ENCODE data around the gene C14orf119. TPM values are rescaled to one million over a fixed set of nuclear protein-coding genes. Genes with fewer than 3 reads are reported as not detected.

The C14orf119 gene
- total and polyA plus RNA-seq, 8 donors: 1.8 to 51.8 (median 25.2) TPM; not detected in 1

DNA sequence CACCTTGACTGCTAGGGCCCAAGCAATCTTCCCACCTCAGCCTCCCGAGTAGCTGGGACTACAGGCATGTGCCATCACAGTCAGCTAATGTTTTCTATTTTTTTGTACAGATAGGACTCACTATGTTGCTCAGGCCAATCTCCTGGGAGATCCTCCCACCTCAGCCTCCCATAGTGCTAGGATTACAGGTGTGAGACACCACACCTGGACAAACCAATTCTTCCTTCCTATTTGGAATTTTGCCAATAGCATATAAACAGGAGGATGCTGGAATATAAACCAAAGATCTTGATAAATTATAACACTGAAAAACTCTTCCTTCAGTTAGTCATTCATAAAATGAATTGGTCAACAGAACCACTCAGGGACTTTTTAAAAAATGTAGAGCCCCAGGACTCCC is 8.7 kb upstream of the C14orf119 start:
- TF ChIP-seq POLR2AphosphoS5 (IDR thresholded peaks at IDR 0.05) (no peak), POLR2A (IDR thresholded peaks at IDR 0.05) (no peak)
- TF ChIP-seq, protein P1, sequence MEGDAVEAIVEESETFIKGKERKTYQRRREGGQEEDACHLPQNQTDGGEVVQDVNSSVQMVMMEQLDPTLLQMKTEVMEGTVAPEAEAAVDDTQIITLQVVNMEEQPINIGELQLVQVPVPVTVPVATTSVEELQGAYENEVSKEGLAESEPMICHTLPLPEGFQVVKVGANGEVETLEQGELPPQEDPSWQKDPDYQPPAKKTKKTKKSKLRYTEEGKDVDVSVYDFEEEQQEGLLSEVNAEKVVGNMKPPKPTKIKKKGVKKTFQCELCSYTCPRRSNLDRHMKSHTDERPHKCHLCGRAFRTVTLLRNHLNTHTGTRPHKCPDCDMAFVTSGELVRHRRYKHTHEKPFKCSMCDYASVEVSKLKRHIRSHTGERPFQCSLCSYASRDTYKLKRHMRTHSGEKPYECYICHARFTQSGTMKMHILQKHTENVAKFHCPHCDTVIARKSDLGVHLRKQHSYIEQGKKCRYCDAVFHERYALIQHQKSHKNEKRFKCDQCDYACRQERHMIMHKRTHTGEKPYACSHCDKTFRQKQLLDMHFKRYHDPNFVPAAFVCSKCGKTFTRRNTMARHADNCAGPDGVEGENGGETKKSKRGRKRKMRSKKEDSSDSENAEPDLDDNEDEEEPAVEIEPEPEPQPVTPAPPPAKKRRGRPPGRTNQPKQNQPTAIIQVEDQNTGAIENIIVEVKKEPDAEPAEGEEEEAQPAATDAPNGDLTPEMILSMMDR (IDR thresholded peaks at IDR 0.05): no peak
- no peak for DNase-seq
- H3K4me3 ChIP-seq: no peak overlapping the region
- 71 to 89% (median 79%) methylated on average over 1 of the region's 1 CpG for WGBS, 5 donors
- H3K9me3 ChIP-seq: no peaks in the 10 kb centered on the region
- H3K4me1 ChIP-seq: peaks cover 12 to 39% (median 24%) of the 10 kb centered on the region in 4 donors
- H3K27me3 ChIP-seq: no peaks in the 10 kb centered on the region
- intact Hi-C loops (cut with DNase I; ENCODE audit: low total_unique reads): no loop called here
- H3K27ac ChIP-seq: peak overlapping the region in 3 of 5 donors; percentile 13 to 46 (median 23)
- H3K36me3 ChIP-seq: peaks cover 77 to 100% (median 100%) of the 10 kb centered on the region in 4 donors

DNA sequence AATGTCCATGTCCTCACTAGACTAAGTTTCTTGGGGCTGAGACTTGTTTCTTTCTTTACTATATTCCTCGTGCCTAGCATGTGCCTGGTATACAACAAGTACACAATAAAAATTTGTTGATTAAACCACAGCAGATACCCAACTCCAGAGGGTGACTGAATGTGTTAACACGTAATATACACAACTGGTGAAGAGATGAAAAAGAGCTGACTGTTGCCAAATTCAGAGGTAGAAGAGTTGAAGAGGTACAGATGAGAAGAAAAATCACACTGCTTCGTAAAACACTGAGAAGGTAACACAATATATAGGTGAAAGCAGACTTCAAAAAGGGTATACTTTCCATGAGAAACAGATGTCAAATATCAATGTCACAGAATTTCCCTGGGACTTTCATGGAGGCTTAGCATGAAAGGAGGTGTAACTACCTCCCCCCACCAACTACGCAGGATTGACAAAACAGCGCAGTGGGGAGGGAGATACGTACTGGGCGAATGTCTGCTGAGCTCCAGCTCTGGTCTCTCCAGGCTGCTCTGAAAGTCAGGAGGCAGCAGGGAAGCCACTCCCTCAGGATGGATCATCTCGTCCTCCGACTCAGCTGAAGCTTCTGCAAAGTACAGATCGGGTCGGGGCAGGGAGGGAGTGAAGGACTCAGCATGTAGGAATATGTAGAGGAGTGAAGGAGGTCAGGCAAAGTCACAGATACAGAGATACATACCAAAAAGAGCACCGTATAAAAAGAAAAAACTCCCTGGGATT is 5.6 kb upstream of the C14orf119 start:
- peaks cover 54 to 86% (median 85%) of the 10 kb centered on the region in 4 donors for H3K36me3 ChIP-seq
- 89 to 92% (median 91%) methylated on average over 12 of the region's 12 CpGs for WGBS, 5 donors
- intact Hi-C loops (cut with DNase I; ENCODE audit: low total_unique reads): no loop called here
- peaks cover 20 to 65% (median 48%) of the 10 kb centered on the region in 4 donors for H3K4me1 ChIP-seq
- H3K9me3 ChIP-seq: no peaks in the 10 kb centered on the region
- H3K4me3 ChIP-seq: no peak overlapping the region
- no peak for TF ChIP-seq POLR2A (IDR thresholded peaks at IDR 0.05)
- TF ChIP-seq, protein P1 (IDR thresholded peaks at IDR 0.05): no peak
- TF ChIP-seq EP300 (IDR thresholded peaks at IDR 0.05): no peak
- no peak for TF ChIP-seq POLR2AphosphoS5 (IDR thresholded peaks at IDR 0.05)
- H3K27me3 ChIP-seq: no peaks in the 10 kb centered on the region
- no peak overlapping the region for H3K27ac ChIP-seq
- no peak for DNase-seq

DNA sequence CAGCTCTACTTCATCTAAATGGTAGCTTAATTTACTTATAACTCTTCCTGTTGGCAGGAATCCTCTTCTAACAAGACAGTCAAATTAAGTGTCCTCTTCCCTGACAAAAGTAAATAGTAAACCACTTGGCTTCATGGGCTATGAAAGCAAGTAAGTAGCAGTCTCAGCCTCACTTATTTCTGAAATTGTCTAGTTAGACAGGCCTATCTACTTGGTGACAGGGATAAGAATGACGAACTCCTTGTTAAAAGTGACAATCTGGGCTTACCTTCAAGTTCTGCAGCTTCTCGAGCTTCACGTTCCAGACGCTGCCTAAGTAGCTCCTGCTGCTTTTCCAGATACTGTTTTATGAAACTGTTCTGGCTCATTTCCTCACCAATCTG is 5.1 kb upstream of the C14orf119 start:
- Histone ChIP-seq H3K4me3 (no peak overlapping the region), H3K27me3 (no peaks in the 10 kb centered on the region), H3K4me1 (peaks cover 20 to 59% (median 46%) of the 10 kb centered on the region in 4 donors), H3K27ac (no peak overlapping the region), H3K36me3 (peaks cover 51 to 80% (median 80%) of the 10 kb centered on the region in 4 donors), H3K9me3 (no peaks in the 10 kb centered on the region)
- 77 to 87% (median 83%) methylated on average over 4 of the region's 4 CpGs for WGBS, 5 donors
- intact Hi-C loops (cut with DNase I; ENCODE audit: low total_unique reads): no loop called here
- DNase-seq: no peak
- TF ChIP-seq EP300 (IDR thresholded peaks at IDR 0.05) (no peak), POLR2AphosphoS5 (IDR thresholded peaks at IDR 0.05) (no peak), POLR2A (IDR thresholded peaks at IDR 0.05) (no peak)
- TF ChIP-seq, protein P1 (IDR thresholded peaks at IDR 0.05): no peak

DNA sequence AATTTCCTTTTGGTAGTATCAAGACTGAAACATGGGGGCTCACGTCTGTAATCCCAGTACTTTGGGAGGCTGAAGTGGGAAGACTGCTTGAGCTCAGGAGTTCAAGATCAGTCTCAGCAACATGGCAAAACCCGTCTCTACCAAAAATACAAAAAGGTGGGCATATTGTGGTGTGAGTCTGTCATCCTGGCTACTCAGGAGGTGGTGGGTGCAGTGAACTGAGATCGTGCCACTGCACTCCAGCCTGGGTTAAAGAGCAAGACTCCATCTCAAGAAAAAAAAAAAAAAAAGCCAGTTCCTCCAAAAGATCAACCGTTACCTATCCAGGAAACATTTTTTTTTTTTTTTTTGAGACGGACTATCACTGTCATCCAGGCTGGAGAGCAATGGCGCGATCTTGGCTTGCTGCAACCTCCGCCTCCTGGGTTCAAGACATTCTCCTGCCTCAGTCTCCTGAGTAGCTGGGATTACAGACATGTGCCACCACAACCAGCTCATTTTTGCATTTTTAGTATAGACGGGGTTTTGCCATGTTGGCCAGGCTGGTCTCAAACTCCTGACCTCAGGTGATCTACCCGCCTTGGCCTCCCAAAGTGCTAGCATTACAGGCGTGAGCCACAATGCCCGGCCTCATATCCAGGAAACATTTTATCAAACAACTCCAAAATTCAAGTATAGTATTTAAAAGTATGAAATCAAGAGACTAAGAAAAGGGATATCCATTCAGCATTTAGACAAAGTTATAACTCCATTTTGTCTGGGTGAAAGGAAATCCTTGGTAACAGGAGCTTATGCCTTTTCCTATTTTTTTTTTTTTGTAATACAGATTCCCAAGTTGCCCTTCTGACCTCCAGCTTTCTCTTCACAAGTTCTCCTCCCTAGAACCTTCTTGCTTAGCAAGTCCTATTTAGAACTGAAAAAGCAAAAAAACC is 3.7 kb upstream of the C14orf119 start:
- Histone ChIP-seq H3K27ac (no peak overlapping the region), H3K27me3 (no peaks in the 10 kb centered on the region), H3K9me3 (no peaks in the 10 kb centered on the region), H3K36me3 (peaks cover 39 to 67% (median 67%) of the 10 kb centered on the region in 4 donors), H3K4me3 (no peak overlapping the region), H3K4me1 (peaks cover 10 to 54% (median 36%) of the 10 kb centered on the region in 4 donors)
- WGBS, 5 donors: 78 to 88% (median 82%) methylated on average over 12 of the region's 12 CpGs
- intact Hi-C loops (cut with DNase I; ENCODE audit: low total_unique reads): no loop called here
- DNase-seq: no peak
- TF ChIP-seq EP300 (IDR thresholded peaks at IDR 0.05) (no peak), POLR2A (IDR thresholded peaks at IDR 0.05) (no peak), POLR2AphosphoS5 (IDR thresholded peaks at IDR 0.05) (no peak)
- TF ChIP-seq, protein P1 (IDR thresholded peaks at IDR 0.05): no peak

All from stomach (tissue), 9 donors.